Spinal cord (tissue), 10 donors: ENCODE data around the gene HEATR9. TPM values are rescaled to one million over a fixed set of nuclear protein-coding genes. Genes with fewer than 3 reads are reported as not detected.

ENCODE experiments used
- DNase-seq, 6 donors: peaks; one replicate each; pipeline versions ENCODE4 v3.0.0 to v3.0.0-alpha.2; 2013 to 2015; ENCODE audit warnings: low spot score in 6 of 6, low read depth in 4 of 6
- H3K27ac ChIP-seq: one replicate; pipeline ENCODE4 v1.5.1; 2013; ENCODE audit warnings: low read depth, low read length, control low read depth
- H3K27me3 ChIP-seq: one replicate; pipeline ENCODE4 v1.6.1; 2013; ENCODE audit warnings: low read length; ENCODE audit not compliant: control insufficient read depth, insufficient read depth
- H3K36me3 ChIP-seq: one replicate; pipeline ENCODE4 v1.6.1; 2013; ENCODE audit warnings: low read length; ENCODE audit not compliant: control insufficient read depth, insufficient read depth
- H3K4me1 ChIP-seq: one replicate; pipeline ENCODE4 v1.6.1; 2013; ENCODE audit warnings: low read length; ENCODE audit not compliant: control insufficient read depth, insufficient read depth
- H3K4me3 ChIP-seq: one replicate; pipeline ENCODE4 v1.5.1; 2013; ENCODE audit warnings: low read depth, low read length, control low read depth
- H3K9me3 ChIP-seq: one replicate; pipeline ENCODE4 v1.6.1; 2013; ENCODE audit warnings: low read length; ENCODE audit not compliant: control insufficient read depth, insufficient read depth
- WGBS: methylation state at CpG from one replicate; pipeline ENCODE4 v1.1.5; 2013; ENCODE audit warnings: missing lambda C conversion rate; ENCODE audit not compliant: insufficient coverage; 5-methylcytosine and 5-hydroxymethylcytosine counted together
- long read RNA-seq, 4 donors: transcript quantifications; one replicate each; lab custom pipeline, GENCODE V29; 2026
- polyA plus RNA-seq, 2 donors: library from polyadenylated mRNA; unstranded; fragments of 120-200 nt; gene quantifications; one replicate each; pipeline ENCODE4 v1.2.1, GENCODE V29; 2013; ENCODE audit not compliant: insufficient read length in 2 of 2
- total RNA-seq, 2 donors: library from RNA; depleted of rRNA in 1 of 2; stranded (reverse); fragments of 120-200 nt in 1 of 2; fragments of >200 nt in 1 of 2; gene quantifications; one replicate each; pipeline versions ENCODE4 v1.2.3 to v1.2.4, GENCODE V29; 2013 to 2014
- donor health status: healthy.

HEATR9 gene, protein sequence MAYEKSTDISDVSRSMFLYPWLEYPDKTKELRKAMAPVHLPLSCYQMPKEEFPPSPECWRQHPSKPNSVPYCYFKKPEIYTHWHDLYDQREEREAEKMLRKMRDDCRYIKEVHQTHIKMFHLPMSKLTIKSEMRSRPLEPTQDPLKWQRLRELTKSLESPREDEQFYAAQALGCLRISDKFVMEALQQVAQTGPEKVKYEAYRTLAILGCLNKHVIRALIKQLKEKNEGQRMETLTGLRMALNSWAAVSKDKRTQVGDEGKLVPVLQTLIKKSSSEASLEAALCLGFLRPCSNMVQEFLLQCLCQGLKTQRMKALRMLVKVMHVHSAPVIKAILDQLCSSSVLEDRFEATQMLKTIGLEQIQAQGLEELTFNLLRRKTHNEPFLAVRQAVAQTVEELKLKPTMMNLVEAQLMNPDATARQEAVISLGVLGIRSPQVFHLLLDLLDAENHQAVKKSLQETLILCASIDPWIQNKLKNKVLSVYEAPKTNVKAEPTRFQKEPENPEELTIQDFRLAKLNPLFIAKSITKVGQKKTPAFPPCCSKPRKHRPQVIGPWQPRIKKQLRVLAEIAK
- not detected for total RNA-seq
- polyA plus RNA-seq, result under 1 TPM in 1 of 2 donors, not detected in 1; 0.44 TPM
- long read RNA-seq, donor 1, result 0 reads
- long read RNA-seq, donor 2, result 0 reads
- long read RNA-seq, donor 3, result 0 reads
- long read RNA-seq, donor 4, result 0 reads

DNA sequence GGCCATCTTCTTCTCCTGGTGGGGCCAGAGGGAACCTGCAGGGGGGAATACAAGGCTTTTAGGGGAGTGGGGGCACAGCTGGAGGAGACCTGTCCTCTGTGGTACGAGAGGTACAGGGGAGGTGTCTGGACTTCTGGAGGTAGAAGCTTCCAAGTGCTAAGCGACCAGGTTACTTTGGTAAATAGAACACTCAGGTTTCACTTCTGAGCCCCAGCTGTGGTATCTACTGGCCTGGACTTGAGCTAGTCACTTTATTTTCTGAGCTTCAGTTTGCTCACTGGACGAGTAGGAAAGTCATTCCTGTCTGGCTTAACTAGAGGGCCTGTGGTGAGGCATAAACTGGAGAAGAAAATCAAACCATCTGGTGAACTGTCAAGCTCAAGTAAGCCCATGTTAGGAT is at the start of gene HEATR9:
Gene HEATR9, minus strand, starts transcription at position 155 of the 400 bp plus-strand sequence. Its CDS starts 149 bp downstream, at position 6.
- H3K27me3 ChIP-seq, result no peaks in the 10 kb centered on the region
- H3K36me3 ChIP-seq, result peaks cover 8% of the 10 kb centered on the region
- DNase-seq, result no peak
- H3K4me1 ChIP-seq, result no peaks in the 10 kb centered on the region
- no peak within 1 kb of the TSS for H3K4me3 ChIP-seq
- no peak within 1 kb of the TSS for H3K27ac ChIP-seq
- 90% methylated on average over 3 of the region's 3 CpGs for WGBS
- no peaks in the 10 kb centered on the region for H3K9me3 ChIP-seq

DNA sequence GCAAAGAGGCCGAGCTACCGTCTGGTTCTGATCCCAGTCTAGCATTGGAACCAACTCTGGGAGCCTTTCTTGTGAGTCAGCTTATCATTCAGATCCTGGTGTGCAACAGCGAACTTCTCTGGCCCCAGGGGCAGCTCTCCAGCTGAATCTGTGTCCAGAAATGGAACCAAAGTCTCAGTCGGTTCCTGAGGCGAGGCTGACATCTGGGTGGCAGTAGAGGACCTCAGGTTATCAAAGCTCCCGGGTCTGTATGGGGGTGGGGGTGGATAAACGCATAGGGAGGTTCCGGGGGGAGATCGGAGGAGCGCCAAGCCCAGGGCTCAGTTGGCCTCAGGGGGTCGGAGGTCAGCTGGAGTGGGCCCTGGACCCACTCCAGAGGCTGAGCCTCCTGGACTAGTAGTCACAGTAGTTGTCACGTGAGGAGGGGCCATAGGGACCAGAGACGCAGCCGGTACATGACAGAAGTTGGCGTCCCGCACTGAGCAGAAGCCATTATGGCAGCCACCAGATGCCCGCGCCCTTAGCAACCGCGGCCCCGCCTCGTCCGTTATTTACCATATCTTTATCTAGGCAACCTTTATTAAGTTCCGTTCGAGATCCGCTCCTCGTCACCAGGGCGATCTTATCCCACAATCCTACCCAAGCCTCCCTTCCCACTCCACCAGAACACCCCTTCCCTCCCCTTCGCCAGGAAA is 49.0 kb upstream of the HEATR9 start:
- DNase-seq, result no peak
- peaks cover 4% of the 10 kb centered on the region for H3K36me3 ChIP-seq
- H3K4me3 ChIP-seq, result no peak overlapping the region
- no peaks in the 10 kb centered on the region for H3K27me3 ChIP-seq
- H3K27ac ChIP-seq, result no peak overlapping the region
- H3K4me1 ChIP-seq, result no peaks in the 10 kb centered on the region
- no peaks in the 10 kb centered on the region for H3K9me3 ChIP-seq
- whole genome bisulfite sequencing, result 96% methylated on average over 28 of the region's 29 CpGs

DNA sequence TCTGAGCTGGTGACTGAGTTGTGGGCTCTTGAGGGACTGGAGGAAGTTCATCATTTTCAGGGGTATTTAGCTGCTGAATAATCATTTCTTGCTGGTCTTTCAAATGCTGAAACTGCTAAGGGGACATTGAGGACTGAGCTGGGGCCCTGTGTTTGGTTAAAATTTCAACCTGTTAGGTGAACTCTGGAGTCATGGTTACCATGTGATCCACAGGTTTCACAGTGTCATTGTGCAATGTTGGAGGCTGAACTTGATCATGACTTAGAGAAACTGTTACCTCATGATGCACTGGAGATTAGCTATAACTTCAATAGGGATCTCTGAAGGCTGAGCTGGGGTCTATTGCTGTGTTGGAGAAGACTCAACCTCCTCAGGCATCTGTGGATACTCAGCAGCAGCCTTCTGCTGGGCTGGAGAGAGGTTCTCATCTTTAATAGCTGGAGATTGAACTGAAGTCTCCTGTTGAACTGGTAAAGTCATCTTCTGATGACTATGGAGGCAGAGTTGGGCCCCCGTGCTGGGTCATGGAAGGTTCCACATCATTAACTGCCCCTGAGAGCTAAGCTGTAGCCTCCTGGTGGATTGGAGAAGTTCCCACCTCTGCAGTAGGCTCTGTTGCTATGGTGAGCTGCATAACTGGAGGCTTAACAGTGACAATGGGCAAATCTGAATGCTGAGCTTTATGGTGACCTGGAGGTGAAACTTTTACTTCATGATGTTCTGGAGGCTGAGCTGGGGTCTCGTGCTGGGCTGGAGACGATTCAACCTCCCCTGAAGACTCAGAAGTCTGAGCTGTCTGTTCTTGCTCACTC is 46.7 kb upstream of the HEATR9 start:
- Histone ChIP-seq H3K27me3 (no peaks in the 10 kb centered on the region), H3K36me3 (peaks cover 4% of the 10 kb centered on the region), H3K27ac (no peak overlapping the region), H3K4me1 (no peaks in the 10 kb centered on the region), H3K9me3 (no peaks in the 10 kb centered on the region), H3K4me3 (no peak overlapping the region)
- DNase-seq, result no peak
- WGBS, result 77% methylated on average over 3 of the region's 3 CpGs

DNA sequence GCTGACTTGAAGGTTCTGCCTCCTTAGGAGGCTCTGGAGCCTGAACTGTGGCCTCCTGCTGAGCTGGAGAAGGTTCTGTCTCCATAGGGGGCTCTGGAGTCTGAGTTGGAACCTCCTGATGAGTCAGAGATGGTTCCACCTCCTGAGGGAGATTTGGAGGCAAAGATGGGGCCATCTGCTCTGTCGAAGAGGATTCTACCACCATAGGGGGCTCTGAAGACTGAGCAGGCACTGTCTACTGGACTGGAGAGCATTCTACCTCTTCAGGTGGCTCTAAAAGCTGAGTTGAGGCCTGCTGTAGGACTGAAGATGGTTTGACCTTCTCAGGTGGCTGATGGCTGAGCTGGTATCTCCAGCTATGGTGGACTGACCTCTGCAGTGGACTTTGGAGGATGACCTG is 45.7 kb upstream of the HEATR9 start:
- WGBS, result 100% methylated on average over 1 of the region's 1 CpG
- H3K9me3 ChIP-seq, result no peaks in the 10 kb centered on the region
- no peak for DNase-seq
- H3K36me3 ChIP-seq, result peaks cover 4% of the 10 kb centered on the region
- no peak overlapping the region for H3K4me3 ChIP-seq
- no peak overlapping the region for H3K27ac ChIP-seq
- H3K27me3 ChIP-seq, result no peaks in the 10 kb centered on the region
- no peaks in the 10 kb centered on the region for H3K4me1 ChIP-seq

DNA sequence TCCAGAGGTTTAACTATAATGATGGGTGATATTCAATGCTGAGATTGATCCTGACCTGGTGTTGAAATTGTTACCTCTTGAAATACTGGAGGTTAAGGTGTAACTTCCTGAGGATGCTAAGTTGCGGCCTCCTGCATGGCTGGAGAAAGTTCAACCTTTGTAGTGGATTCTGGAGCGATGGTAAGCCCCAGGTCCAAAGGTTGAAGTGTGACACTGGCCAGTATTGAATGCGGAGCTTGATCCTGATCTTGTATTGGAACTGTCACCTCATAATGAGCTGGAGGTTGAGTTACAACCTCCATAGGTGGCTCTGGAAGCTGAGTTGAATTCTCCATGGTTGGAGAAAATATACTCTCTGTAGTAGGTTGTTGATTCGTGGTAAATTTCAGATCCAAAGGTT is 44.9 kb upstream of the HEATR9 start:
- H3K27ac ChIP-seq, result no peak overlapping the region
- WGBS, result 87% methylated on average over 4 of the region's 4 CpGs

DNA sequence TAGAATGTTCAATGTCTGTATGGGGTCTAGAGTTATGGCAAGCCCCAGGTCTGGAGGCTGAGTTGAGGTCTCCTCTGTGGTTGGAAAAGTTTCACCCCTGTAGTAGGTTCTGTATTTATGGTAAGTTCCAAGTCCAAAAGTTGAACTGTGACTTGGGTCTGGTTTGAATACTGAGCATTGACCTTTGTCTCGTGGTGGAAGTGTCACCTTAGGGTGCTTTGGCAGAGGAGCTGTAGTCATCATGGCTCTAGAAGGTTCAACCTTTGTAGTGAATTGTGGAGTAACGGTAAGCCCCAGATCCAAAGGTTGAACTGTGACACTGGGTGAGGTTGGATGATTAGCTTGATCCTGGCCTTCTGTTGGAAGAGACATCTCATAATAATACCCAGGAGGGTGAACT is 44.3 kb upstream of the HEATR9 start:
- Histone ChIP-seq H3K4me3 (no peak overlapping the region), H3K27me3 (no peaks in the 10 kb centered on the region), H3K36me3 (peaks cover 2% of the 10 kb centered on the region), H3K9me3 (no peaks in the 10 kb centered on the region), H3K27ac (no peak overlapping the region), H3K4me1 (no peaks in the 10 kb centered on the region)
- 75% methylated on average over 1 of the region's 2 CpGs for WGBS
- DNase-seq, result no peak

More for the DNA sequence above, 44.9 kb upstream of the HEATR9 start:
- H3K27me3 ChIP-seq, result no peaks in the 10 kb centered on the region
- DNase-seq, result no peak
- H3K9me3 ChIP-seq, result no peaks in the 10 kb centered on the region
- no peak overlapping the region for H3K4me3 ChIP-seq
- H3K36me3 ChIP-seq, result peaks cover 4% of the 10 kb centered on the region
- no peaks in the 10 kb centered on the region for H3K4me1 ChIP-seq

DNA sequence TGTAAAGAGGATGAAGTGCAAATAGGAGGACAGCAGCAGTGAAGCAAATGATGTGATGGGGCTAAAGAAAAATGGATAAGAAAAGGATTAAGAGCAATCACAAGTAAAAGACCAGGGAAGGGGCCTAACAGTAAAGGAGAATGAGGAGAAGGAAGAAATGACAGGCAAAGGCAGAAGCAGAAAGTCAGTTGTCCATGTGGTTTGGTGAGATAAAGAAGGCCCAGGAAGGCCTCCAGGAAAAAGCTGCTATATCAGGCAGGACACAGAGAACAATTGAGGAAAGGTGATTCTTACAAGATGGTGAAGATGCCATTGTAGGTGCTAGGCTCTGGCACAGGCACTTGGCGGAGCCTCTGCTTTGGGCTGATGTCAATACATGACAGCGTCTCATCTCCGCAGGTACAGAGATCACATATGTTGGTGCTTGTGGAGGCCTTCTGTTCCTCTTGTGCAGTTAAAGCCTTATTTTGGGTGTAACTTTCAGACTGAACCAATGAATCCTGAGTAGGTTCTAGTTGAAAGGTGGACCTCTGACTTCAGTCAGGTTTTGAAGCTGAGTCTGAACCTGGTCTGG is 43.7 kb upstream of the HEATR9 start:
- WGBS, result 100% methylated on average over 3 of the region's 3 CpGs
- Histone ChIP-seq H3K27me3 (no peaks in the 10 kb centered on the region), H3K4me1 (no peaks in the 10 kb centered on the region), H3K27ac (no peak overlapping the region), H3K4me3 (no peak overlapping the region), H3K36me3 (no peaks in the 10 kb centered on the region), H3K9me3 (no peaks in the 10 kb centered on the region)
- DNase-seq, result no peak

DNA sequence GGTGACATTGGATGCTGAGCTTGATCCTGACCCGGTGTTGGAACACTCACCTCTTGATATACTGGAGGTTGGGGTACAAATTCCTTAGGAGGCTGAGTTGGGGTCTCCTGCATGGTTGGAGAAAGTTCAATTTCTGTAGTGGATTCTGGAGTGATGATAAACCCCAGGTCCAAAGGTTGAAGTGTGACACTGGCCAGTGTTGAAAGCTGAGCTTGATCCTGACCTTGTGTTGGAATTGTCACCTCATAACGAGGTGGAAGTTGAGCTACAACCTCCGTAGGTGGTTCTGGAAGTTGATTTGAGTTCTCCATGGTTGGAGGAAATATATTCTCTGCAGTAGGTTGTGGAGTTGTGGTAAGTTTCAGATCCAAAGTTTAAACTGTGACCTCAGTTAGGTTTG is 40.7 kb upstream of the HEATR9 start:
- H3K4me3 ChIP-seq, result no peak overlapping the region
- no peak for DNase-seq
- H3K36me3 ChIP-seq, result no peaks in the 10 kb centered on the region
- H3K4me1 ChIP-seq, result no peaks in the 10 kb centered on the region
- 96% methylated on average over 3 of the region's 3 CpGs for WGBS
- H3K9me3 ChIP-seq, result no peaks in the 10 kb centered on the region
- no peak overlapping the region for H3K27ac ChIP-seq
- no peaks in the 10 kb centered on the region for H3K27me3 ChIP-seq

DNA sequence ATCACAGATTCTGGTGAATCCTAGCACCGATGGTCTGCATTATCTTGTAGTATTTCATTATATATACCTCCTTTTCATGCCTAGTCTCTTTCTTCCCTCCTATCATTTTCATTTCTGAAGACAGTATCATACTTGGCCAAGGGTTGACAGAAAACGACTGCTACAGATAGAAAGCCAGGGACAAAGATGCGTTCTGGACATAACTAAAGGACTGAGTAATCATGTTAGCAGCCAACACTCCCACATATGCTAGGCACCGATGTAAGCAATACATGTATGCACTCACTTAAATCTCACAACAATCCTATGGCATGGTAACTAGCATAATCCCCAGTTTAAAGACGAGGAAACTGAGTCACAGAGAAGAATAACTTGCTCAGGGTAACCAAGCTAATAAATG is 39.0 kb upstream of the HEATR9 start:
- Histone ChIP-seq H3K4me1 (no peaks in the 10 kb centered on the region), H3K9me3 (no peaks in the 10 kb centered on the region), H3K27me3 (no peaks in the 10 kb centered on the region), H3K27ac (no peak overlapping the region), H3K36me3 (no peaks in the 10 kb centered on the region), H3K4me3 (no peak overlapping the region)
- 81% methylated on average over 4 of the region's 5 CpGs for WGBS
- DNase-seq, result no peak
